Measurements from ENCODE around the gene G6PC2. TPM values are rescaled to one million over a fixed set of nuclear protein-coding genes. Genes with fewer than 3 reads are reported as not detected.

Gene G6PC2
- total and polyA plus RNA-seq, 10 of the 15 experiments (the other 5 are each of a cell fraction or from before 2014, with no cell fraction given): not detected

- H3K4me3 ChIP-seq: no peak overlapping the region
- H3K9me3 ChIP-seq (replicated peaks; ENCODE audit: control insufficient read depth, insufficient read depth, low read length): no peaks in the 10 kb centered on the region
- H3K36me3 ChIP-seq (ENCODE audit: control insufficient read depth in 2 of 2, insufficient read depth in 2 of 2, low read length in 1 of 2): no peaks in the 10 kb centered on the region
- POLR2A ChIA-PET: no interaction called here
- no peak overlapping the region for H2AFZ ChIP-seq (ENCODE audit: control insufficient read depth, low read depth, low read length)
- CTCF ChIA-PET: interaction anchor here (1.0 to 2.7 kb wide), 4 partner anchors 10 to 27 kb away, joined by 3 to 8 read pairs (median 5); no protein-coding TSS in a partner anchor
- RAD21 ChIA-PET (ENCODE audit: unreplicated experiment): no interaction called here
- ATAC-seq (no peak), DNase-seq (ENCODE audit: low read depth, low spot score) (no peak), FAIRE-seq (no peak)
- H3K27ac ChIP-seq (ENCODE audit: control insufficient read depth, insufficient read depth): no peak overlapping the region
- H3K4me2 ChIP-seq (ENCODE audit: control insufficient read depth, insufficient read depth): no peak overlapping the region
- SMC1A ChIA-PET (ENCODE audit: uncharacterized antibody, unreplicated experiment): interaction anchor here (1.0 to 1.1 kb wide), 2 partner anchors 11 to 16 kb away, joined by 3 read pairs; no protein-coding TSS in a partner anchor
- in situ Hi-C loops (cut with MboI) (no loop called here), intact Hi-C loops (cut with micrococcal nuclease; ENCODE audit: unreplicated experiment) (no loop called here)
- BruUV-seq (replicated peaks): no TSS peak
- H3K27me3 ChIP-seq (replicated peaks in 1 of 2; ENCODE audit: control insufficient read depth in 2 of 2, insufficient read depth in 2 of 2, low read length in 1 of 2): peaks cover 2% of the 10 kb centered on the region in 2 experiments; a peak in 2 of 4 replicates
- no peaks in the 10 kb centered on the region for H3K79me2 ChIP-seq (ENCODE audit: control insufficient read depth, insufficient read depth, low read length)
- no peaks in the 10 kb centered on the region for H3K4me1 ChIP-seq (ENCODE audit: control insufficient read depth, insufficient read depth, low read length)
- H3K9ac ChIP-seq (ENCODE audit: control insufficient read depth, insufficient read depth, low read length): no peak overlapping the region
- 38% methylated on average over 14 of the region's 14 CpGs for WGBS (ENCODE audit: insufficient coverage, insufficient replicate concordance, low lambda C conversion rate, missing lambda C conversion rate)
- TF ChIP-seq ZNF217 (IDR thresholded peaks at IDR 0.05) (no peak), NBN (IDR thresholded peaks at IDR 0.05) (no peak)
- H4K20me1 ChIP-seq (ENCODE audit: control insufficient read depth, insufficient read depth): no peaks in the 10 kb centered on the region
These were observed 34.9 kb downstream of the G6PC2 start for GRCh38 chr2:168935810-168936581.

GRCh38 chr2:168939061-168939460 lies 38.0 kb downstream of the G6PC2 start:
- TF ChIP-seq POLR2AphosphoS5 (IDR thresholded peaks at IDR 0.05; ENCODE audit: low read length): no peak
- no peak for TF ChIP-seq NRF1 (conservative IDR thresholded peaks at IDR 0.05; ENCODE audit: low read depth, low read length)
- no peak for TF ChIP-seq ELK1 (IDR thresholded peaks at IDR 0.05; ENCODE audit: low read depth, low read length)
- TF ChIP-seq SPI1 (IDR thresholded peaks at IDR 0.05; ENCODE audit: borderline replicate concordance, insufficient read depth, low read depth, low read length): no peak
- no peak for TF ChIP-seq SIX5 (IDR thresholded peaks at IDR 0.05; ENCODE audit: low read depth, low read length, severe bottlenecking)
- TF ChIP-seq ESRRA (IDR thresholded peaks at IDR 0.05; ENCODE audit: low read length): no peak
- no peak for TF ChIP-seq TCF3 (IDR thresholded peaks at IDR 0.05; ENCODE audit: borderline replicate concordance, insufficient read depth, low read depth, low read length)
- TF ChIP-seq ZNF274 (IDR thresholded peaks at IDR 0.05; ENCODE audit: insufficient read depth, insufficient read length): no peak
- no peak for TF ChIP-seq REST (IDR thresholded peaks at IDR 0.05; ENCODE audit: low read depth, low read length)
- TF ChIP-seq RFX5 (IDR thresholded peaks at IDR 0.05; ENCODE audit: low read depth, low read length): no peak
- TF ChIP-seq IKZF1 (conservative IDR thresholded peaks at IDR 0.05): no peak
- H3K4me2 ChIP-seq (ENCODE audit: control insufficient read depth, insufficient read depth): no peak overlapping the region
- BruUV-seq (replicated peaks): no TSS peak
- ChIA-PET RAD21 (ENCODE audit: unreplicated experiment) (no interaction called here), SMC1A (ENCODE audit: uncharacterized antibody, unreplicated experiment) (no interaction called here), POLR2A (no interaction called here), CTCF (interaction anchor here (2.2 kb wide), 1 partner anchor 10 kb away, joined by 5 read pairs; no protein-coding TSS in a partner anchor)
- FAIRE-seq: no peak
- ATAC-seq: no peak
- no peaks in the 10 kb centered on the region for H3K9me3 ChIP-seq (replicated peaks; ENCODE audit: control insufficient read depth, insufficient read depth, low read length)
- in situ Hi-C loops (cut with MboI): no loop called here
- no peaks in the 10 kb centered on the region for H3K4me1 ChIP-seq (ENCODE audit: control insufficient read depth, insufficient read depth, low read length)
- H3K4me3 ChIP-seq: no peak overlapping the region
- DNase-seq (ENCODE audit: low read depth, low spot score): no peak
- no peaks in the 10 kb centered on the region for H4K20me1 ChIP-seq (ENCODE audit: control insufficient read depth, insufficient read depth)
- intact Hi-C loops (cut with micrococcal nuclease; ENCODE audit: unreplicated experiment): no loop called here
- H3K27ac ChIP-seq (ENCODE audit: control insufficient read depth, insufficient read depth): no peak overlapping the region
- peaks cover 0 to 2% of the 10 kb centered on the region in 2 experiments; a peak in 1 of 4 replicates for H3K27me3 ChIP-seq (replicated peaks in 1 of 2; ENCODE audit: control insufficient read depth in 2 of 2, insufficient read depth in 2 of 2, low read length in 1 of 2)
- no peak overlapping the region for H3K9ac ChIP-seq (ENCODE audit: control insufficient read depth, insufficient read depth, low read length)
- 90% methylated on average over 1 of the region's 1 CpG for WGBS (ENCODE audit: insufficient coverage, insufficient replicate concordance, low lambda C conversion rate, missing lambda C conversion rate)
- no peak overlapping the region for H2AFZ ChIP-seq (ENCODE audit: control insufficient read depth, low read depth, low read length)
- H3K79me2 ChIP-seq (ENCODE audit: control insufficient read depth, insufficient read depth, low read length): no peaks in the 10 kb centered on the region
- no peaks in the 10 kb centered on the region for H3K36me3 ChIP-seq (ENCODE audit: control insufficient read depth in 2 of 2, insufficient read depth in 2 of 2, low read length in 1 of 2)
